ENCODE results near the gene GMDS.

Gene GMDS

GRCh38 chr6:1586861-1587450 lies 658.4 kb downstream of the GMDS start:
- no peak for DNase-seq (ENCODE audit: low read depth)

DNA sequence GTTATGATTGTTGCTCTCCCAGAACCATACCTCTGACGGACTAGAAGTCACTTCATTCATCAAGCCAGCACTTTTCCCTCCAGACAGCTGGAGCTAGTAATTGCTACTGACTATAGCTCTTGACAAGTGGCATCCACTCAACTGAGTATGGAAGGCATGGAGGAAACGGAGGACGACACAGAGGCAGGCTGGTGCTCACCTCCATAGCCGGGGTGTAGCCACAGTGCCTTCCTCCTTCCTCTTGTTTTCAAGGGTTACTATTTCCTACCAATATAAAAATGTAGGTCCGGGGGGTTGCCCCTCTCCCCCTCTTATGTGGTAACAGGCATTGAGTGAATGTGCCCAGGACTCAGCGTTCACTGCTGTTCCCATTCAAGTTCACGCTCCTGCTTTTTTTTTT lies 659.1 kb downstream of the GMDS start:
- DNase-seq (ENCODE audit: low read depth): no peak

GRCh38 chr6:1585669-1586049 lies 659.7 kb downstream of the GMDS start:
- DNase-seq (ENCODE audit: low read depth): no peak

- DNase-seq (ENCODE audit: low read depth): no peak
Observed at GRCh38 chr6:1584996-1585668, 660.3 kb downstream of the GMDS start.

DNA sequence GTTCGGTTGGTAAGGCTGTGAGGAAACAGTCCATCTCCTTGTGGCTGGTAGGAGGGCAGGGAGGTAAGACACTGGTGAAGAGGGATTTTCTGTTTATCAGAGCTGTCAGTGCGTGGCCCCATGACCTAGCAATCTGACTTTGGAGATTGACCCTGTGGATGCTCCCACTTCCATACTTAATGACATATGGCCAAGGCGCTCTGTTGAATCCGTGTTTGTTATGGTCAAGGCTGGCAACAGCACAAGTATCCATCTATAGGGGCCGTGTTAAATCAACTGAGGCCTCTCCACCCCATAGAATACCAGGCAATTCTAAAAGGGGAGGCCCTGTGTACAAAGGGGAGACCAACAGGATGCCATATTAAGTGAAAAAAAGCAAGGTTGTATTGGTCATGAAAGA lies 661.3 kb downstream of the GMDS start:
- no peak for DNase-seq (ENCODE audit: low read depth)

GRCh38 chr6:1581120-1581991 lies 664.0 kb downstream of the GMDS start:
- no peak for DNase-seq (ENCODE audit: low read depth)

DNA sequence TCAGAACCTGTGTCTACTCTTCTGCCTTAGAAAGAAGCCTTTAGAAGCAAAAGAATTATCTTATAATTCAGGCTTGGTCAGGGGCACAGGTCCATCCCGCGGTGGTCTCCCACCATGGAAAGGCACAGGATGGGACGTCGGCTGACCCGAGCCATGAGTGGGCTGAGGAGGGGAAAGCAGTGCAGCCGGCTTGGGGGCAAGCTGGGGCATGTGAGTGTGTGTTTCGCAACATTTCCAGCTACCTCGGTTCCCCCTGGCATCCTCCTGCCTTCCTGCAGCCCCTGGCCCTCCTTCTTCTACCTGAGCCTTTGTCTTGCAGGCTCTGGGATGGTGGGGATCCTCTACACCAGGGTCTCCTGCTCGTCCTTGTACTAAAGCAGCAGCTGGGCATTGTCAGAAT lies 664.8 kb downstream of the GMDS start:
- DNase-seq (ENCODE audit: low read depth): no peak

GRCh38 chr6:1580109-1580508 lies 665.3 kb downstream of the GMDS start:
- no peak for DNase-seq (ENCODE audit: low read depth)

DNA sequence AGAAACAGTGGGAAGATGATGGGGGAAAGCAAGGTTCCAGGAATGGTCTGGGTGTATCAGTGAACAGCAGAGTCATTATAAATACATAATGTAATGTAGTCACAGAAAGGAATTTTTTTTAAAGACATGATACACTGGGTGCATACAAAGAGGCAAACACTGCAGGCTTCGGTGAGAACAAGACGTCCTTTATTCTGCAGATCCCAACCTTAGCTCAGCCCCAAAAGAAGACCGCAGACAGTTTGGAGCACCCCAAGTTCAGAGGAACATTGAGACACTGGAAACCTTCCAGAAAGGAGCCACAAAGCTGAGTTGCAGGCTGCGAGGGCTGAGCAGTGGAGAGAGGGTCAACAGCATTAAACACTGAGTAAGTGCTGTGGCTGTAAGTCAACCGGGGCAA lies 666.3 kb downstream of the GMDS start:
- DNase-seq (ENCODE audit: low read depth): no peak

DNA sequence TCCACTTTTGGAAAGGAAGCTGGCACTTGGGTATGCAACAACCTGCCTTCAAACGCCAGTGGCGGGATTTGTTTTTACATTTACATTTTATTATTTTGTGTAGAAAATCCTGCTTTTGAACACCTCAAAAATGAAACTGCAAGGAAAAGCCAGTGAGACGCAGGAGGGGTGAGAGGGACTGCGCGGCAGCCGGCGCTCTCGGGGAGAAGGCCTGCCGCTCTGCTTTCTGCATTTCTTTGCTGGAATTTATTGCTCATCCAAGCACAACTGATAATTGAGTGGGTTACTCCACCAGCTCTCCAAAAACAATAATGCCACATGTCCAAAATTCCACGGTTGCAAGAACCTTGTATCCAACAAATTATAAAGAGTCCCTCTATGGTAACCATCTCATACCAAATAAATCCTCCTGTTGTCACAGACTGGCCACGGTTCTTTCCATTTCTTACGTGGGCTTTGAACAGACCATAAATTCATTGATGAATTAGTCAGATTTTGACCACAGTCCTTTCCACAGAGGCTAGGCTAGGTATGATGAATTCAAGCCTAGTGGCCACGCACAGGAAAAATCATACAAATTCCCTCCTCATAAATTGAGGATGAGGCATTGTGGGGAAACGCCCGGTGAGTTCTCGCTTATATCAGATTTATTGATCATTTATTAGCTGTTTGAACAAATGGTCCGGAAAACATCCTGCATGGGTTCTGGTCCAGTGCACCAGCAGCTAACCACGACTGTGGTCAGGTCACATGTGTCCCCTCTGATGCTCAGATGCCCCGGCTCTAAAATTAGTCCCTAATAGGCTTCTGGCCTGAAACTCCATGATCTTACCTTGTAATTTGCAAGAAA lies 667.3 kb downstream of the GMDS start:
- DNase-seq (ENCODE audit: low read depth): no peak

- no peak for DNase-seq (ENCODE audit: low read depth)
Observed at GRCh38 chr6:1577146-1577680, 668.2 kb downstream of the GMDS start.

GRCh38 chr6:1576711-1577110 lies 668.7 kb downstream of the GMDS start:
- no peak for DNase-seq (ENCODE audit: low read depth)

- DNase-seq (ENCODE audit: low read depth): no peak
Observed at GRCh38 chr6:1576166-1576565, 669.2 kb downstream of the GMDS start.

GRCh38 chr6:1575210-1576041 lies 670.0 kb downstream of the GMDS start:
- no peak for DNase-seq (ENCODE audit: low read depth)

- DNase-seq (ENCODE audit: low read depth): no peak
Observed at GRCh38 chr6:1574890-1575209, 670.6 kb downstream of the GMDS start.

- DNase-seq (ENCODE audit: low read depth): no peak
Observed at GRCh38 chr6:1574083-1574761, 671.2 kb downstream of the GMDS start.
